Lower lobe of right lung (tissue), 2 donors: Measurements from ENCODE around the gene FOXC2. TPM values are rescaled to one million over a fixed set of nuclear protein-coding genes. Genes with fewer than 3 reads are reported as not detected.

Source experiments
- ATAC-seq, 2 donors: fragments of 200-7000 bp; cut with Tn5 transposase; one replicate each; pipeline ENCODE4 v1.9.1; 2020 to 2022; ENCODE audit warnings: mild to moderate bottlenecking in 2 of 2, moderate library complexity in 2 of 2
- DNase-seq: peaks from one replicate; pipeline ENCODE4 v3.0.0-alpha.2; 2020
- H3K27ac ChIP-seq: fragments of 200-600 bp; one replicate; pipeline ENCODE4 v1.8.0; 2022
- H3K27me3 ChIP-seq: fragments of 200-600 bp; one replicate; pipeline ENCODE4 v1.8.0; 2022; ENCODE audit warnings: low read depth
- H3K36me3 ChIP-seq: fragments of 200-600 bp; one replicate; pipeline ENCODE4 v1.8.0; 2022; ENCODE audit warnings: mild to moderate bottlenecking
- H3K4me1 ChIP-seq: fragments of 200-600 bp; one replicate; pipeline ENCODE4 v1.8.0; 2022
- H3K4me3 ChIP-seq: fragments of 200-600 bp; one replicate; pipeline ENCODE4 v1.8.0; 2022; ENCODE audit warnings: mild to moderate bottlenecking
- H3K9me3 ChIP-seq: fragments of 200-600 bp; one replicate; pipeline ENCODE4 v1.8.0; 2022
- intact Hi-C: fragments of 100-400 bp; cut with DNase I; formaldehyde crosslinking; loops from one replicate; pipeline ENCODE4 v1.11.0; 2022
- total RNA-seq: library from RNA; stranded (reverse); fragmentation: NEBNext Ultra II Directional; extraction: Animal tissue kit (Norgen Biotek cat#: 25700); gene quantifications from one replicate; pipeline ENCODE4 v1.2.1, GENCODE V29; 2021
- TF ChIP-seq, protein P1 (sequence below): fragments of 200-600 bp; IDR thresholded peaks from one replicate; pipeline ENCODE4 v1.8.0; 2022; ENCODE audit warnings: antibody characterized with exemption, mild to moderate bottlenecking
- donor health status: DM: no; HTN: yes; CAD: no; lungs with severe emphysema.

The FOXC2 gene
- total RNA-seq, 1 donor from 2014 or later = 1.6 TPM

DNA sequence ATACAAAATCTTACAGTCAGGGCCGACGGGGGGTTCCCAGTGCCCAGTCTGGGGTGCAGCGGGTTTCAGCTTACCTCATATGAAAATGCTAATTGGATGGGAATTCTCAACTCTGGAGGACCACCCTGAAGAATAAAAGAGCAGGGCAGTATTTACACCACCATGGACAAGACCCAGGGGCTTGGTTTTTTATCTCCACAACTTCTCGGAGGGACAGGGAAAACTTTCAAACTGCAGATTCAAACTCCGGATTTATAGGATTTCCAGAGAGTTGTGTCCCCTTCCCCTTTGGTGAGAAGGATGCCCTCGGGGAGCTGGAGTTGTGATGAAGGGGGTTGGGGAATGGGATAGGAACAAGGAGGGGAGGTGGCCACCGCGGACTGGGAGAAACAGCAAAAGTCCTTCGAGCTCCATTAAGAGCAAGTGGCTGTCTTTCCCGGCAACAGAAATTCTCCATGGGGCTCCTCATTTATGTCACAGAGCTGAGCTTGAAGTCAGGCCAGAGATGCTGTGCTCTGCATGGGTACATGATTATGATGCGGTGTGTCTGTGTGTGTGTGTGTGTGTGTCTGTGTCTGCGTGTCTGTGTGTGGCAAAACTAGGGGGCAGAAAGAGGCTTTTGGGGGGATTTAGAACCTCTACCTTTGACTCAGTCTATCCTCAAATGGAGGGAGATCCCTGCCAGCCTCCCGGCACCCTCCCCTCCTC is 27.4 kb downstream of the FOXC2 start:
- peaks cover 22% of the 10 kb centered on the region for H3K27me3 ChIP-seq

GRCh38 chr16:86594721-86595120 is 28.1 kb downstream of the FOXC2 start:
- H3K36me3 ChIP-seq = no peaks in the 10 kb centered on the region
- TF ChIP-seq, protein P1, sequence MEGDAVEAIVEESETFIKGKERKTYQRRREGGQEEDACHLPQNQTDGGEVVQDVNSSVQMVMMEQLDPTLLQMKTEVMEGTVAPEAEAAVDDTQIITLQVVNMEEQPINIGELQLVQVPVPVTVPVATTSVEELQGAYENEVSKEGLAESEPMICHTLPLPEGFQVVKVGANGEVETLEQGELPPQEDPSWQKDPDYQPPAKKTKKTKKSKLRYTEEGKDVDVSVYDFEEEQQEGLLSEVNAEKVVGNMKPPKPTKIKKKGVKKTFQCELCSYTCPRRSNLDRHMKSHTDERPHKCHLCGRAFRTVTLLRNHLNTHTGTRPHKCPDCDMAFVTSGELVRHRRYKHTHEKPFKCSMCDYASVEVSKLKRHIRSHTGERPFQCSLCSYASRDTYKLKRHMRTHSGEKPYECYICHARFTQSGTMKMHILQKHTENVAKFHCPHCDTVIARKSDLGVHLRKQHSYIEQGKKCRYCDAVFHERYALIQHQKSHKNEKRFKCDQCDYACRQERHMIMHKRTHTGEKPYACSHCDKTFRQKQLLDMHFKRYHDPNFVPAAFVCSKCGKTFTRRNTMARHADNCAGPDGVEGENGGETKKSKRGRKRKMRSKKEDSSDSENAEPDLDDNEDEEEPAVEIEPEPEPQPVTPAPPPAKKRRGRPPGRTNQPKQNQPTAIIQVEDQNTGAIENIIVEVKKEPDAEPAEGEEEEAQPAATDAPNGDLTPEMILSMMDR = no peak
- ATAC-seq (no peak), DNase-seq (no peak)
- intact Hi-C loops = no loop called here
- peaks cover 28% of the 10 kb centered on the region for H3K27me3 ChIP-seq
- no peak overlapping the region for H3K27ac ChIP-seq
- H3K9me3 ChIP-seq = no peaks in the 10 kb centered on the region
- no peaks in the 10 kb centered on the region for H3K4me1 ChIP-seq
- no peak overlapping the region for H3K4me3 ChIP-seq

More for the DNA sequence above, 27.4 kb downstream of the FOXC2 start:
- H3K4me1 ChIP-seq = no peaks in the 10 kb centered on the region
- H3K4me3 ChIP-seq = no peak overlapping the region
- ATAC-seq (no peak), DNase-seq (no peak)
- intact Hi-C loops = no loop called here
- TF ChIP-seq, protein P1 = no peak
- no peak overlapping the region for H3K27ac ChIP-seq
- no peaks in the 10 kb centered on the region for H3K36me3 ChIP-seq
- no peaks in the 10 kb centered on the region for H3K9me3 ChIP-seq

DNA sequence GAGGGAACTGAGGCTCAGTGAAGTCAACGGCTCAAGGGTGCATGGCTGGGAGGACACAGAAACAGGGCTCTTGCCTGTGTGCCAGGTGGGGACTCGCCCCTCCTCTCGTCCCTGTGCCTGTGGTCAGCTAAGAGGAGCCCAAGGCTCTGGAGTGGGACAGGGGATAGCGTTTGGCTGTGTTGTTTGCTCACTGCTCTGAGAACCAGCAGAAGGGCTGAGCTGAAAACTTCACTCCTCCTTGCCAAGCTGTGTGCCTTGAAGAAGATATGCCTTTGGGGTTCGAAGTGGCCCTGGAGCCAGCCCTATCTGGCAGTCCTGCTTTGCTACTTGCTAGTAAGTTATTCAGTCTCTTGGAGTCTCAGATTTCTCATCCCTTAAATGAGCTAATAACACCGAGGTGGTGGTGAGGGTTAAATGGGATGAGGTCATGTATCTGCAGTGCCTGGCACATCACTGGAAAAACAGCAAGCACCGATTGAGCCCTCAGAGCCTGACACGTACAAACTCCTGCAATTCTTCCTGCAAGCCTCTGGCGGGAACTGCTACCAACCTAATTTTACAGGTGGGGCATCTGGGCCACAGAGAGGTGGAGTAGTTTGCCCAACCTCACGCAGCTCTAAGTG is 29.5 kb downstream of the FOXC2 start:
- H3K27me3 ChIP-seq = peaks cover 30% of the 10 kb centered on the region

DNA sequence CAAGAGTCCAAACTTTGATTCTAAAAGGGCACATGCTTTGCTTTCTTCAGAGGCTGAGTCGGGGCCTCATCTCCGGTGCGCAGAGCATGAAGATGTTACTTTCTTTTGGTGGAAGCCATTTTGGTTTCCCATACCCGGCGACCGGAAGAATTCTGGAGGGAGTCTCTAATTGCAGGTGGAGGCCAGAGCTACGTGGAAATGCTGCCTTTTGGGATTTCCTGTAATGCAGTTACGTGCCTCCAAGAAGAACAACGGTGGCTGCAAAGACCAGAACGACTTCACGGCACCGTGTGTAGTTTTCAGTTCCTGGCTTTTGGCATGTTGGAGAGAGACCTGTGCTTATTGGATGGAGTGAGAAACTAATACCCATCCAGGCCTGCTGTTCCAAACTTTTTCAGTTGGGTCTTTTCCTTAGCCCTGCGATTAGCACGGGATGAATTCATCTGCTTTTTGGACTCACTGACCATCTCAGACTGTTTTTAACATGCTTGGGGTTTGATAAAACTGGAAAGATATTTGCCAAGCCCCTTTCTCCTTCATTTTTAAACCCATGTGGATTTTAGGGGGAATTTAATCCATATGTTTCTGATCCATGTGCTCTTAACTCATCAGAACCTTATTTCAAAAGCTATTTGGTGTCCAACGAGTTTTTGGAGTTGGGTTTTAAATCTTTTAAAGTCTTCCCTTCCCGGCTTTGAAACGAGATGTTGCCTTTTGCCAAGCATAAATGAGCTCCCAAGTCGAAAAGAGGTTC is 30.7 kb downstream of the FOXC2 start:
- TF ChIP-seq, protein P1 = no peak
- H3K36me3 ChIP-seq = no peaks in the 10 kb centered on the region
- intact Hi-C loops = no loop called here
- no peak overlapping the region for H3K4me3 ChIP-seq
- no peak for ATAC-seq
- DNase-seq = no peak
- H3K9me3 ChIP-seq = no peaks in the 10 kb centered on the region
- H3K27me3 ChIP-seq = peaks cover 32% of the 10 kb centered on the region
- no peaks in the 10 kb centered on the region for H3K4me1 ChIP-seq
- no peak overlapping the region for H3K27ac ChIP-seq

More for the DNA sequence above, 29.5 kb downstream of the FOXC2 start:
- intact Hi-C loops = no loop called here
- no peaks in the 10 kb centered on the region for H3K4me1 ChIP-seq
- H3K36me3 ChIP-seq = no peaks in the 10 kb centered on the region
- DNase-seq (no peak), ATAC-seq (no peak)
- no peak overlapping the region for H3K4me3 ChIP-seq
- TF ChIP-seq, protein P1 = no peak
- H3K9me3 ChIP-seq = no peaks in the 10 kb centered on the region
- H3K27ac ChIP-seq = no peak overlapping the region

- Histone ChIP-seq H3K4me3 (no peak overlapping the region), H3K27me3 (peaks cover 25% of the 10 kb centered on the region), H3K9me3 (no peaks in the 10 kb centered on the region), H3K4me1 (no peaks in the 10 kb centered on the region), H3K36me3 (no peaks in the 10 kb centered on the region), H3K27ac (no peak overlapping the region)
- TF ChIP-seq, protein P1 = no peak
- DNase-seq (no peak), ATAC-seq (no peak)
- intact Hi-C loops = no loop called here
Measured at GRCh38 chr16:86597880-86598606, 31.4 kb downstream of the FOXC2 start.
